ENCODE data around the gene NUPR1. TPM values are rescaled to one million over a fixed set of nuclear protein-coding genes. Genes with fewer than 3 reads are reported as not detected.
"Not testable (repeated sequence)": the region's sequence is repeated elsewhere in the genome, so short reads cannot be mapped to it uniquely, and the experiment has no call there.

NUPR1 gene
- total and polyA plus RNA-seq, 4 donors = 85.0 to 148 (median 111) TPM

DNA sequence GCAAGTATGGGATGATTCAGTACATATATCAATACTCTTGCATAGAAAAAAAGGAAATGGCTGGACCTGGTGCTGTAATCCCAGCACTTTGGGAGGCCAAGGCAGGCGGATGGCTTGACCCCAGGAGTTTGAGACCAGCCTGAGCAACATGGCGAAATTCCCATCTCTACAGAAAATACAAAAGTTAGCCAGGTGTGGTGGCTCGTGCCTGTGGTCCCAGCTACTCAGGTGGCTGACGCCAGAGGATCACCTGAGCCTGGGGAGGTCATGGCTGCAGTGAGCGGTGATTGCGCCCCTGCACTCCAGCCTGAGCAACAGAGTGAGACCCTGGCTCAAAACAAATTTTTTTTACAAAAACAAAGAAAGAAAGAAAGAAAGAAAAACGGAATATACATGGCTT, 7.9 kb upstream of the NUPR1 start:
- no peak overlapping the region for H3K27ac ChIP-seq (ENCODE audit: low read depth in 1 of 2, low read length in 2 of 2)
- H3K4me1 ChIP-seq (ENCODE audit: control insufficient read depth in 1 of 2, insufficient read depth in 2 of 2, low read length in 2 of 2) = no peaks in the 10 kb centered on the region
- no peaks in the 10 kb centered on the region for H3K36me3 ChIP-seq (ENCODE audit: control insufficient read depth in 1 of 2, insufficient read depth in 2 of 2, low read length in 1 of 2)
- H3K9me3 ChIP-seq (ENCODE audit: control insufficient read depth, low read length) = no peaks in the 10 kb centered on the region
- DNase-seq (no peak), ATAC-seq (ENCODE audit: low FRiP score) (no peak)
- intact Hi-C loops (cut with DNase I) = no loop called here
- no peaks in the 10 kb centered on the region for H3K27me3 ChIP-seq (ENCODE audit: control insufficient read depth in 1 of 2, insufficient read depth in 2 of 2, low read length in 1 of 2)
- no peak overlapping the region for H3K4me3 ChIP-seq (ENCODE audit: low read length in 2 of 2)
- 77 to 85% methylated on average over 7 of the region's 7 CpGs for WGBS, 2 donors

DNA sequence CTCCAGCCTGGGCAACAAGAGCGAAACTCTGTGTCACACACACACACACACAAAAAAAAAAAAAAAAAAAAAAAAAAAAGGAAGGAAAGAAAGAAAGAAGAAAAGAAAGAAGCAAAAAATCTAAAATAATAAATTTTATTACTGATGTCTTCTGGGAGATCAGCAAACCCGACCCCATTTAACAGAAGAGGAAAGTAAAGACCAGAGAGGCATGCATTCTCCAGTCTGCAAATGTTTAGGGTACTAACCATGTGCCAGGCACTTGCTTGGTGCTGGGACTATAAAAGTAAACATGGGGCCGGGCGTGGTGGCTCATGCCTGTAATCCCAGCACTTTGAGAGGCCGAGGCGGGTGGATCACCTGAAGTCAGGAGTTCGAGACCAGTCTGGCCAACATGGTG, 7.2 kb upstream of the NUPR1 start:
- DNase-seq; H3K4me1 ChIP-seq (ENCODE audit: control insufficient read depth in 1 of 2, insufficient read depth in 2 of 2, low read length in 2 of 2); intact Hi-C loops (cut with DNase I); ATAC-seq (ENCODE audit: low FRiP score); H3K27me3 ChIP-seq (ENCODE audit: control insufficient read depth in 1 of 2, insufficient read depth in 2 of 2, low read length in 1 of 2); H3K9me3 ChIP-seq (ENCODE audit: control insufficient read depth, low read length); H3K36me3 ChIP-seq (ENCODE audit: control insufficient read depth in 1 of 2, insufficient read depth in 2 of 2, low read length in 1 of 2); H3K27ac ChIP-seq (ENCODE audit: low read depth in 1 of 2, low read length in 2 of 2); H3K4me3 ChIP-seq (ENCODE audit: low read length in 2 of 2): not testable (repeated sequence)
- 90 to 95% methylated on average over 7 of the region's 7 CpGs for WGBS, 2 donors

DNA sequence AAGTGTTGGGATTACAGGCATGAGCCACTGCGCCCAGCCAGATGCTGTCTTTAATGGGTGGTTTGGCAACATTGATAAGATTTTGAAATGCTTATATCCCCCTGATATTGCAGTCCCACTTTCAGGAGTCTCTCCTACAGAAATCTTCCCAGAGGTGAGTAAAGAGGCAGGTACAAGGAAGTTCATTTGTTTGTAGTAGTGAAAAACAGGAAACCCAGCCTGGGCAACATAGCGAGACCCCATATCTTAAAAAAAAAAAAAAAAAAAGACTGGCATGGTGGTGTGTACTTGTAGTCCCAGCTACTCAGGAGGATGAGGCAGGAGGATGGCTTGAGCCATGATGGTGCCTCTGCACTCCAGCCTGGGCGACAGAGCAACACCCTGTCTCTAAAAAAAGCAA, 6.2 kb upstream of the NUPR1 start:
- ATAC-seq (ENCODE audit: low FRiP score) = no peak
- intact Hi-C loops (cut with DNase I) = no loop called here

DNA sequence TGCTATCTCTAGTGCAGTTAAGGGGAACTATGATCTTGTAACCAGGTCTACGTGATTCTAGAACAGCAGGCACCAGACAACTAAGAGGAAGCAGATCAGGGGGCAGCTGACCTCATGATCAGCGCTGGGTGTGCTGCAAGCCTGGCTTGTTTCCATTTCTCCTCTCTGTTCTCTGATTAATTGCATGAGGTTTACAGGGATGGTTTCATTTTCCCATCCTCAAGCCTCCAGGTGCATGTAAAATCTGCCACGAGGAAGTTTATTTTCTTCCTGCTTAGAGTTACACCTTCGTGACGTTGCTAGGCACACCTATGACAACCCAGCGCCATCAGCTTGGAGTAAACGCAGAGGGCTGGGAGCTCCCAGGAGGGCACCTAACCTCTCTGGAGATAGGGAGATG, 4.3 kb upstream of the NUPR1 start:
- 80 to 84% methylated on average over 7 of the region's 7 CpGs for WGBS, 2 donors
- H3K4me3 ChIP-seq (ENCODE audit: low read length in 2 of 2) = no peak overlapping the region
- ATAC-seq (ENCODE audit: low FRiP score) = no peak
- intact Hi-C loops (cut with DNase I) = no loop called here
- H3K27ac ChIP-seq (ENCODE audit: low read depth in 1 of 2, low read length in 2 of 2) = no peak overlapping the region
- H3K36me3 ChIP-seq (ENCODE audit: control insufficient read depth in 1 of 2, insufficient read depth in 2 of 2, low read length in 1 of 2) = no peaks in the 10 kb centered on the region
- peak in 1 of 2 donors; percentile 83 for DNase-seq
- H3K27me3 ChIP-seq (ENCODE audit: control insufficient read depth in 1 of 2, insufficient read depth in 2 of 2, low read length in 1 of 2) = no peaks in the 10 kb centered on the region
- H3K9me3 ChIP-seq (ENCODE audit: control insufficient read depth, low read length) = no peaks in the 10 kb centered on the region
- H3K4me1 ChIP-seq (ENCODE audit: control insufficient read depth in 1 of 2, insufficient read depth in 2 of 2, low read length in 2 of 2) = no peaks in the 10 kb centered on the region

More for the DNA sequence above, 6.2 kb upstream of the NUPR1 start:
- H3K36me3 ChIP-seq (ENCODE audit: control insufficient read depth in 1 of 2, insufficient read depth in 2 of 2, low read length in 1 of 2) = no peaks in the 10 kb centered on the region
- no peaks in the 10 kb centered on the region for H3K9me3 ChIP-seq (ENCODE audit: control insufficient read depth, low read length)
- no peaks in the 10 kb centered on the region for H3K27me3 ChIP-seq (ENCODE audit: control insufficient read depth in 1 of 2, insufficient read depth in 2 of 2, low read length in 1 of 2)
- no peak for DNase-seq
- H3K4me3 ChIP-seq (ENCODE audit: low read length in 2 of 2) = no peak overlapping the region
- H3K27ac ChIP-seq (ENCODE audit: low read depth in 1 of 2, low read length in 2 of 2) = no peak overlapping the region
- H3K4me1 ChIP-seq (ENCODE audit: control insufficient read depth in 1 of 2, insufficient read depth in 2 of 2, low read length in 2 of 2) = no peaks in the 10 kb centered on the region
- 80 to 81% methylated on average over 3 of the region's 3 CpGs for WGBS, 2 donors

DNA sequence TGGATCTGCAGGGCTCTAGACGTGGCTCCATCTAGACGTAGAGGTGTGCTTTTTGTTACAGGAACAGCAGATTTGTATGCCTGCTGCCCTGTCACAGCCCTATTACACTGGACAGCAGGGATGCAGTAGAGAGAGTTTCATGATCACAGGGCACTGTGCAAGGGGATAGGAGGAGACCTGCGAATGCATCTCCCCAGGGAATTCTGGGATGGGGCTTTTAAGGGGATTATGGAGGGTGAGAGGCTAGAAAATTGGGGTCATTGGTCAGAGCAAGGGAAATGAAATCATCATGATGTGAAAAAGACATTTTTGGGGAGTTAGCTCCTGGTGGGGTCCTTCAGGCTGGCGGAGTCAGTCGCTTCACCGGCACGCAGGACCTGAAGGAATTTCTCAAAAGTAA, 3.9 kb upstream of the NUPR1 start:
- intact Hi-C loops (cut with DNase I) = no loop called here
- 81 to 86% methylated on average over 7 of the region's 7 CpGs for WGBS, 2 donors
- ATAC-seq (ENCODE audit: low FRiP score) = no peak

DNA sequence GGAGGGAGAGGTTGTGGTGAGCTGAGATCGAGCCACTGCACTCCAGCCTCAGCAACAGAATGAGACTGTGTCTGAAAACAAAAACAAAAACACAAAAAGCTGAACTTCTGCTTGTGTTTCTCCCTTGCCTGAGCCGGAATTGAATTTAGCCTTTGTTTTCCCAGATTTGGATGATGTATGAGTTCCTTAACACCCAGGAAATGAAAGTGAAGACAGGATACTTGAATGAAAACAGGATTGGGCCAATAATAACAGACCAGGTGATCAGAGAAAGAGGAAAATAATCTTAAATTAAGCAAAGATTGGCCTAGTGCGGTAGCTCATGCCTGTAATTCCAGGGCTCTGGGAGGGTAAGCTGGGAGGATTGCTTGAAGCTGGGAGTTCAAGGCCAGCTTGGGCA, 1.6 kb upstream of the NUPR1 start:
- ATAC-seq (ENCODE audit: low FRiP score) (no peak), DNase-seq (no peak)
- Histone ChIP-seq H3K4me1 (ENCODE audit: control insufficient read depth in 1 of 2, insufficient read depth in 2 of 2, low read length in 2 of 2) (peaks cover 0 to 1% of the 10 kb centered on the region in 2 donors), H3K27me3 (ENCODE audit: control insufficient read depth in 1 of 2, insufficient read depth in 2 of 2, low read length in 1 of 2) (no peaks in the 10 kb centered on the region), H3K9me3 (ENCODE audit: control insufficient read depth, low read length) (no peaks in the 10 kb centered on the region), H3K27ac (ENCODE audit: low read depth in 1 of 2, low read length in 2 of 2) (no peak overlapping the region), H3K36me3 (ENCODE audit: control insufficient read depth in 1 of 2, insufficient read depth in 2 of 2, low read length in 1 of 2) (no peaks in the 10 kb centered on the region), H3K4me3 (ENCODE audit: low read length in 2 of 2) (no peak overlapping the region)
- intact Hi-C loops (cut with DNase I) = no loop called here
- 69 to 77% methylated on average over 3 of the region's 3 CpGs for WGBS, 2 donors

More for the DNA sequence above, 3.9 kb upstream of the NUPR1 start:
- Histone ChIP-seq H3K27me3 (ENCODE audit: control insufficient read depth in 1 of 2, insufficient read depth in 2 of 2, low read length in 1 of 2) (no peaks in the 10 kb centered on the region), H3K4me1 (ENCODE audit: control insufficient read depth in 1 of 2, insufficient read depth in 2 of 2, low read length in 2 of 2) (peaks cover 0 to 1% of the 10 kb centered on the region in 2 donors), H3K9me3 (ENCODE audit: control insufficient read depth, low read length) (no peaks in the 10 kb centered on the region), H3K4me3 (ENCODE audit: low read length in 2 of 2) (no peak overlapping the region), H3K27ac (ENCODE audit: low read depth in 1 of 2, low read length in 2 of 2) (no peak overlapping the region), H3K36me3 (ENCODE audit: control insufficient read depth in 1 of 2, insufficient read depth in 2 of 2, low read length in 1 of 2) (no peaks in the 10 kb centered on the region)
- DNase-seq = no peak

DNA sequence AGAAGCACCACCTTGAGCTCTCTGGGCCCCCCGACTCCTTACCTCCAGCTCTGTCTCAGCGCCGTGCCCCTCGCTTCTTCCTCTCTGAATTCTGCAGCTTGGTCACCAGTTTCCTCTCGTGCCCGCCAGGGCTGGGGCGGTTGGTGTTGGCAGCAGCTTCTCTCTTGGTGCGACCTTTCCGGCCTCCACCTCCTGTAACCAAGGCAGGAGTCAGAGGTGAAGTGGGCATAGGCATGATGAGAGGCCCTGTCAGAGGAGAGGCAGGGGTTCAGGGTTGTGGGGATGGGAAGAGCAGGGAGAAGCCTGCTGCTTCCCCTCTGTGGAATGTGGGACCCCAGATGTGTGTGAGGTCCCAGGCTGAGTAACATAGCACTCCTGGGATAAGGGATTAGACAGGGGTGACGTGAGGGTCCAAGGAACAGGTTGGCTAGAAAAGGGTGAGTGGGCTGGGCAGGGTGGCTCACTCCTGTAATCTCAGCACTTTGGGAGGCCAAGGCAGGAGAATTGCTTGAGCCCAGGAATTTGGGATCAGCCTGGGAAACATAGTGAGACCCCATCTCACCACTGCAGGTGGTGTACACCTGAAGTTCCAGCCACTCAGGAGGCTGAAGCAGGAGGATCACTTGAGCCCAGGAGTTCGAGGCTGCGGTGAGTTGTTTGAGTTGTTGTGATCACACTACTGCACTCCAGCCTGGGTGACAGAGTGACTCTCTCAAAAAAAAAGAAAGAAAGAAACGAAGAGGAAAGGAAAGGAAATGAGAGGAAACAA, 626 bp downstream of the NUPR1 start:
- 79 to 89% methylated on average over 13 of the region's 13 CpGs for WGBS, 2 donors
- peak in 1 of 2 donors; percentile 61 for DNase-seq
- H3K9me3 ChIP-seq (ENCODE audit: control insufficient read depth, low read length) = no peaks in the 10 kb centered on the region
- peaks cover 0 to 1% of the 10 kb centered on the region in 2 donors for H3K4me1 ChIP-seq (ENCODE audit: control insufficient read depth in 1 of 2, insufficient read depth in 2 of 2, low read length in 2 of 2)
- H3K4me3 ChIP-seq (ENCODE audit: low read length in 2 of 2) = peak overlapping the region; percentile 37 to 39
- no peaks in the 10 kb centered on the region for H3K36me3 ChIP-seq (ENCODE audit: control insufficient read depth in 1 of 2, insufficient read depth in 2 of 2, low read length in 1 of 2)
- ATAC-seq (ENCODE audit: low FRiP score) = no peak
- intact Hi-C loops (cut with DNase I) = loop anchor here (5.0 kb wide), 1 partner anchor 46 kb away; the partner anchor contains the start of genes APOBR (in 2 of the 2) and CLN3 (in 2 of the 2)
- H3K27me3 ChIP-seq (ENCODE audit: control insufficient read depth in 1 of 2, insufficient read depth in 2 of 2, low read length in 1 of 2) = no peaks in the 10 kb centered on the region
- H3K27ac ChIP-seq (ENCODE audit: low read depth in 1 of 2, low read length in 2 of 2) = peak overlapping the region; percentile 31 to 76

DNA sequence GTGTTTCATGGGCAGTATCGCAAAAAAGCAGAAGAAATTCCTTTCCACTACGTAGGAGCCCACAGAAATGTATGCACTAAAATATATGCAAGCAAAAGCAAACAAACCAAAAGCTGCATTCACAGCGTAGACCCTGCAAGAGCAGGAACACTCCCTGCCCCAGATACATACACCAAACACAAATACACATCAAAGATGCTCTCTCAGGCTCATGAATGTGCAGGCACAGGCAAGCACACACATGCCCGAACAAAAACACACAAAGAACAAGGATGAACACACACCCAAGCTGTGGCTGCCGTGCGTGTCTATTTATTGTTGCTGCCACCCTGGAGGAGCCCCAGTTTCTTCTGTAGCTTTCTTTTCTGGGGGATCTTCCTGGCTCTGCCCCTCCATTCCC, 1.7 kb downstream of the NUPR1 start:
- DNase-seq = no peak
- 75 to 83% methylated on average over 6 of the region's 6 CpGs for WGBS, 2 donors
- Histone ChIP-seq H3K27ac (ENCODE audit: low read depth in 1 of 2, low read length in 2 of 2) (no peak overlapping the region), H3K27me3 (ENCODE audit: control insufficient read depth in 1 of 2, insufficient read depth in 2 of 2, low read length in 1 of 2) (no peaks in the 10 kb centered on the region), H3K4me1 (ENCODE audit: control insufficient read depth in 1 of 2, insufficient read depth in 2 of 2, low read length in 2 of 2) (peaks cover 0 to 1% of the 10 kb centered on the region in 2 donors), H3K4me3 (ENCODE audit: low read length in 2 of 2) (peak overlapping the region in 1 of 2 donors; percentile 24), H3K9me3 (ENCODE audit: control insufficient read depth, low read length) (no peaks in the 10 kb centered on the region), H3K36me3 (ENCODE audit: control insufficient read depth in 1 of 2, insufficient read depth in 2 of 2, low read length in 1 of 2) (no peaks in the 10 kb centered on the region)
- intact Hi-C loops (cut with DNase I) = loop anchor here (5.0 kb wide), 1 partner anchor 45 kb away; the partner anchor contains the start of genes APOBR (in 2 of the 2) and CLN3 (in 2 of the 2)
- ATAC-seq (ENCODE audit: low FRiP score) = no peak
